ENCODE results near the gene CDX2. TPM values are rescaled to one million over a fixed set of nuclear protein-coding genes. Genes with fewer than 3 reads are reported as not detected.
"Not testable (repeated sequence)": the region's sequence is repeated elsewhere in the genome, so short reads cannot be mapped to it uniquely, and the experiment has no call there.

The CDX2 gene
- not detected for total RNA-seq

GRCh38 chr13:27969082-27969865 is at the start of gene CDX2:
Gene CDX2 (minus strand): TSS chr13:27969315. CDS start chr13:27969006, 309 bp downstream.
- DNase-seq (ENCODE audit: low spot score) = peak; percentile 21
- ATAC-seq = no peak

GRCh38 chr13:28014301-28014700 is 45.2 kb upstream of the CDX2 start:
- DNase-seq (ENCODE audit: low spot score) (no peak), ATAC-seq (no peak)

- no peak for ATAC-seq
- no peak for DNase-seq (ENCODE audit: low spot score)
These were observed 44.4 kb upstream of the CDX2 start for GRCh38 chr13:28013482-28013881.

GRCh38 chr13:28012896-28013295 is 43.8 kb upstream of the CDX2 start:
- DNase-seq (ENCODE audit: low spot score) (no peak), ATAC-seq (no peak)

- no peak for ATAC-seq
- no peak for DNase-seq (ENCODE audit: low spot score)
These were observed 43.3 kb upstream of the CDX2 start for GRCh38 chr13:28012383-28012782.

GRCh38 chr13:28010046-28010445 is 40.9 kb upstream of the CDX2 start:
- ATAC-seq (no peak), DNase-seq (ENCODE audit: low spot score) (no peak)

- not testable (repeated sequence) for ATAC-seq; DNase-seq (ENCODE audit: low spot score)
These were observed 35.9 kb upstream of the CDX2 start for GRCh38 chr13:28005016-28005415.

- ATAC-seq = no peak
These were observed 34.0 kb upstream of the CDX2 start for GRCh38 chr13:28002886-28003698.

GRCh38 chr13:28001837-28002473 is 32.8 kb upstream of the CDX2 start:
- ATAC-seq (no peak), DNase-seq (ENCODE audit: low spot score) (no peak)

More at GRCh38 chr13:28002886-28003698, 34.0 kb upstream of the CDX2 start:
- no peak for DNase-seq (ENCODE audit: low spot score)

GRCh38 chr13:28001049-28001448 is 31.9 kb upstream of the CDX2 start:
- DNase-seq (ENCODE audit: low spot score) (no peak), ATAC-seq (no peak)

- DNase-seq (ENCODE audit: low spot score) = no peak
- ATAC-seq = no peak
These were observed 31.5 kb upstream of the CDX2 start for GRCh38 chr13:28000567-28000966.

- peak; percentile 62 for ATAC-seq
These were observed 28.9 kb upstream of the CDX2 start for GRCh38 chr13:27997904-27998522.

GRCh38 chr13:27991881-27992280 is 22.8 kb upstream of the CDX2 start:
- ATAC-seq = no peak
- no peak for DNase-seq (ENCODE audit: low spot score)

More at GRCh38 chr13:27997904-27998522, 28.9 kb upstream of the CDX2 start:
- no peak for DNase-seq (ENCODE audit: low spot score)

GRCh38 chr13:27988520-27988919 is 19.4 kb upstream of the CDX2 start, which contains the start of gene URAD:
Gene URAD (minus strand): TSS chr13:27988693. CDS start chr13:27988637, 56 bp downstream.
- no peak for DNase-seq (ENCODE audit: low spot score)
- no peak for ATAC-seq

GRCh38 chr13:27985600-27985999 is 16.5 kb upstream of the CDX2 start:
- DNase-seq (ENCODE audit: low spot score) = no peak
- no peak for ATAC-seq

GRCh38 chr13:27982361-27982760 is 13.2 kb upstream of the CDX2 start:
- DNase-seq (ENCODE audit: low spot score) = no peak
- no peak for ATAC-seq

GRCh38 chr13:27981006-27981708 is 12.0 kb upstream of the CDX2 start:
- DNase-seq (ENCODE audit: low spot score) = no peak
- ATAC-seq = no peak

GRCh38 chr13:27980280-27980998 is 11.3 kb upstream of the CDX2 start:
- DNase-seq (ENCODE audit: low spot score) (peak; percentile 60), ATAC-seq (peak; percentile 66)

- no peak for DNase-seq (ENCODE audit: low spot score)
These were observed 10.7 kb upstream of the CDX2 start for GRCh38 chr13:27979765-27980279.

More at GRCh38 chr13:27979765-27980279, 10.7 kb upstream of the CDX2 start:
- no peak for ATAC-seq

Data from left lobe of liver (tissue), 2 donors.